Endothelial cell of umbilical vein (primary cell): ENCODE measurements around the gene MAML3. TPM values are rescaled to one million over a fixed set of nuclear protein-coding genes. Genes with fewer than 3 reads are reported as not detected.

Source experiments
- BruUV-seq: library from RNA; stranded (reverse); fragments of 400-500 nt; replicated peaks from 2 replicates; lab custom pipeline; 2021; lab: Mats Ljungman, UMichigan
- CTCF ChIA-PET: fragments of 300-600, 350-600 bp; sonication (Branson Sonifier 250); formaldehyde crosslinking; loops from one replicate; lab custom pipeline; 2021; ENCODE audit warnings: antibody characterized with exemption, inconsistent platforms; lab: Charles Lee
- POLR2A ChIA-PET: fragments of 300-600, 350-600 bp; sonication (Branson Sonifier 250); formaldehyde crosslinking; loops from one replicate; lab custom pipeline; 2021; ENCODE audit warnings: antibody characterized with exemption, inconsistent platforms; lab: Charles Lee
- DNase-seq: peaks from one replicate; pipeline ENCODE4 v3.0.0-alpha.2; 2011; ENCODE audit warnings: low read depth, low spot score
- FAIRE-seq: peaks from 2 replicates; lab custom pipeline; 2011; peaks lifted over from hg19 to GRCh38; lab: Jason Lieb, UNC
- H2AFZ ChIP-seq: 2 replicates; pipeline ENCODE4 v1.6.0; 2012; ENCODE audit warnings: low read depth, low read length, control low read depth, inconsistent platforms
- H3K27ac ChIP-seq: 2 replicates; pipeline ENCODE4 v1.5.1; 2011; ENCODE audit warnings: low read depth, mild to moderate bottlenecking, control low read depth, low read length, moderate library complexity; ENCODE audit not compliant: insufficient read depth
- H3K27me3 ChIP-seq, 2 experiments: 2 replicates each; pipeline versions ENCODE4 v1.6.0 to v1.6.1; 2011; ENCODE audit warnings: low read length in 2 of 2, mixed read lengths in 1 of 2; ENCODE audit not compliant: control insufficient read depth in 2 of 2, insufficient read depth in 2 of 2
- H3K36me3 ChIP-seq, 2 experiments: 2 replicates in 1 of 2; 3 replicates in 1 of 2; pipeline ENCODE4 v1.5.1; 2011; ENCODE audit warnings: low read length in 2 of 2, mild to moderate bottlenecking in 1 of 2, moderate library complexity in 1 of 2; ENCODE audit not compliant: control insufficient read depth in 2 of 2, insufficient read depth in 2 of 2; ENCODE audit errors: extremely low read depth in 1 of 2
- H3K4me1 ChIP-seq: 3 replicates; pipeline ENCODE4 v1.5.1; 2011; ENCODE audit warnings: mild to moderate bottlenecking, low read length; ENCODE audit not compliant: control insufficient read depth, insufficient read depth; ENCODE audit errors: extremely low read depth
- H3K4me2 ChIP-seq: 2 replicates; pipeline ENCODE4 v1.6.1; 2011; ENCODE audit warnings: low read length, control low read depth, mixed read lengths; ENCODE audit not compliant: insufficient read depth
- H3K4me3 ChIP-seq, 3 experiments: fragments of 200-600 bp in 1 of 3; sonication (generic), shearing (Covaris generic) in 1 of 3; replicated peaks in 1 of 3; 2 replicates each; pipeline ENCODE4 v1.5.1; 2011 to 2016; ENCODE audit warnings: control low read depth in 3 of 3, low read length in 3 of 3, mild to moderate bottlenecking in 2 of 3, inconsistent platforms in 1 of 3, low read depth in 1 of 3, moderate library complexity in 1 of 3; ENCODE audit not compliant: insufficient read depth in 1 of 3
- H3K79me2 ChIP-seq: 2 replicates; pipeline ENCODE4 v1.6.0; 2012; ENCODE audit warnings: low read length, inconsistent platforms; ENCODE audit not compliant: control insufficient read depth, insufficient read depth
- H3K9ac ChIP-seq: replicated peaks from 2 replicates; pipeline ENCODE3; 2011; ENCODE audit warnings: low read length, control low read depth; ENCODE audit not compliant: insufficient read depth; ENCODE audit errors: extremely low read depth
- H3K9me1 ChIP-seq: replicated peaks from 3 replicates; pipeline ENCODE4 v1.6.0; 2011; ENCODE audit warnings: mild to moderate bottlenecking, low read length; ENCODE audit not compliant: control insufficient read depth, insufficient read depth; ENCODE audit errors: extremely low read depth
- H3K9me3 ChIP-seq: replicated peaks from 2 replicates; pipeline ENCODE4 v1.5.1; 2012; ENCODE audit warnings: low read length, inconsistent platforms; ENCODE audit not compliant: control insufficient read depth, insufficient read depth
- H4K20me1 ChIP-seq: replicated peaks from 2 replicates; pipeline ENCODE3; 2011; ENCODE audit warnings: mild to moderate bottlenecking, low read length; ENCODE audit not compliant: control insufficient read depth, insufficient read depth; ENCODE audit errors: extremely low read depth
- CTCF ChIP-seq, 2 donors: IDR thresholded peaks; 1 replicate in 1 of 2; 2 replicates in 1 of 2; pipeline ENCODE4 v1.5.1; 2011; ENCODE audit warnings: low read length in 2 of 2, mild to moderate bottlenecking in 2 of 2, moderate library complexity in 2 of 2, control low read depth in 1 of 2, inconsistent platforms in 1 of 2, low read depth in 1 of 2; ENCODE audit not compliant: insufficient read depth in 1 of 2; ENCODE audit errors: extremely low read depth in 1 of 2
- EZH2 ChIP-seq: IDR thresholded peaks from 2 replicates; pipeline ENCODE4 v1.6.1; 2012; ENCODE audit warnings: borderline replicate concordance, low read depth, mild to moderate bottlenecking, moderate library complexity, low read length, inconsistent platforms; ENCODE audit not compliant: severe bottlenecking
- GATA2 ChIP-seq: IDR thresholded peaks from 2 replicates; pipeline ENCODE4 v1.7.0; 2011; ENCODE audit warnings: low read depth, mild to moderate bottlenecking, moderate library complexity, mixed read lengths, low read length; ENCODE audit not compliant: insufficient read length, insufficient read depth
- JUN ChIP-seq: IDR thresholded peaks from 2 replicates; pipeline ENCODE4 v1.6.1; 2011; ENCODE audit warnings: borderline replicate concordance, low read depth; ENCODE audit not compliant: insufficient read length, insufficient read depth
- MAX ChIP-seq: IDR thresholded peaks from 2 replicates; pipeline ENCODE4 v1.6.1; 2011; ENCODE audit not compliant: insufficient read depth, insufficient read length
- MYC ChIP-seq: IDR thresholded peaks from one replicate; pipeline ENCODE4 v1.6.1; 2011; ENCODE audit warnings: mild to moderate bottlenecking, low read depth, low read length
- POLR2A ChIP-seq: IDR thresholded peaks from 2 replicates; pipeline ENCODE4 v1.6.1; 2012; ENCODE audit warnings: low read depth, mild to moderate bottlenecking, control low read depth, low read length
- POLR2AphosphoS5 ChIP-seq: IDR thresholded peaks from 2 replicates; pipeline ENCODE4 v1.6.1; 2012; ENCODE audit warnings: low read depth, mild to moderate bottlenecking, control low read depth, low read length, moderate library complexity; ENCODE audit not compliant: insufficient read depth
- dilution Hi-C: fragments of 300-500 bp; cut with MboI; formaldehyde crosslinking; loops from one replicate; pipeline ENCODE4 v1.15.0; 2019; ENCODE audit warnings: low sequenced_read_pairs; ENCODE audit not compliant: extremely low pct_ligation_motif_present
- intact Hi-C: fragments of 100-400 bp; cut with micrococcal nuclease; formaldehyde crosslinking; loops from one replicate; pipeline ENCODE4 v1.10.0; 2022
- polyA plus RNA-seq, 4 experiments: library from polyadenylated mRNA; depleted of rRNA in 3 of 4; stranded (reverse) in 3 of 4; unstranded in 1 of 4; fragments of >200 nt; gene quantifications; 2 replicates each; pipeline versions ENCODE4 v1.2.1 to v1.2.3, GENCODE V29; 2011 to 2012; ENCODE audit warnings: missing spikeins in 1 of 4
- total RNA-seq: library from RNA; stranded (reverse); gene quantifications from 2 replicates; pipeline ENCODE4 v1.2.3, GENCODE V29; 2021

The MAML3 gene
- total and polyA plus RNA-seq, 2 donors (not counting 3 experiments of a cell fraction or from before 2014, with no cell fraction given): 14.0 to 20.3 TPM

GRCh38 chr4:139770361-139770760, 383.6 kb downstream of the MAML3 start:
- H3K4me2 ChIP-seq: no peak overlapping the region
- no peaks in the 10 kb centered on the region for H3K27me3 ChIP-seq
- H3K9me3 ChIP-seq: no peaks in the 10 kb centered on the region
- POLR2A ChIA-PET: no interaction called here
- no peaks in the 10 kb centered on the region for H3K79me2 ChIP-seq
- H3K9me1 ChIP-seq: no peaks in the 10 kb centered on the region
- dilution Hi-C loops (no loop called here), intact Hi-C loops (no loop called here)
- H2AFZ ChIP-seq: no peak overlapping the region
- CTCF ChIA-PET: no interaction called here
- H3K4me3 ChIP-seq: no peak overlapping the region
- H4K20me1 ChIP-seq: no peaks in the 10 kb centered on the region
- TF ChIP-seq JUN: no peak
- TF ChIP-seq MAX: no peak
- TF ChIP-seq CTCF (IDR thresholded peaks at IDR 0.05; ENCODE audit: extremely low read depth in 1 of 2, insufficient read depth in 1 of 2, low read depth in 1 of 2, low read length in 2 of 2): no peak
- TF ChIP-seq POLR2AphosphoS5: no peak
- TF ChIP-seq MYC: no peak
- no peak for TF ChIP-seq POLR2A
- no peak for FAIRE-seq
- H3K9ac ChIP-seq: no peak overlapping the region
- H3K27ac ChIP-seq: no peak overlapping the region
- no peaks in the 10 kb centered on the region for H3K4me1 ChIP-seq
- no peaks in the 10 kb centered on the region for H3K36me3 ChIP-seq
- no TSS peak for BruUV-seq
- DNase-seq: no peak

GRCh38 chr4:139769364-139769763, 384.6 kb downstream of the MAML3 start:
- no peaks in the 10 kb centered on the region for H3K9me1 ChIP-seq
- H3K4me1 ChIP-seq: peaks cover 10% of the 10 kb centered on the region
- no peaks in the 10 kb centered on the region for H3K9me3 ChIP-seq
- no peak for TF ChIP-seq MYC
- TF ChIP-seq JUN: no peak
- TF ChIP-seq CTCF (IDR thresholded peaks at IDR 0.05; ENCODE audit: extremely low read depth in 1 of 2, insufficient read depth in 1 of 2, low read depth in 1 of 2, low read length in 2 of 2): no peak
- no peak for TF ChIP-seq EZH2
- TF ChIP-seq GATA2: no peak
- TF ChIP-seq POLR2AphosphoS5: no peak
- TF ChIP-seq POLR2A: no peak
- TF ChIP-seq MAX: no peak
- H2AFZ ChIP-seq: no peak overlapping the region
- no peaks in the 10 kb centered on the region for H4K20me1 ChIP-seq
- no peak overlapping the region for H3K27ac ChIP-seq
- H3K36me3 ChIP-seq: no peaks in the 10 kb centered on the region
- FAIRE-seq (no peak), DNase-seq (no peak)
- H3K27me3 ChIP-seq: no peaks in the 10 kb centered on the region
- no peaks in the 10 kb centered on the region for H3K79me2 ChIP-seq
- BruUV-seq: no TSS peak
- H3K9ac ChIP-seq: no peak overlapping the region
- no peak overlapping the region for H3K4me2 ChIP-seq
- dilution Hi-C loops: no loop called here
- intact Hi-C loops: no loop called here
- CTCF ChIA-PET: interaction anchor here (0.6 to 1.0 kb wide), 2 partner anchors 65 to 235 kb away, joined by 3 read pairs; no protein-coding TSS in a partner anchor
- POLR2A ChIA-PET: no interaction called here
- no peak overlapping the region for H3K4me3 ChIP-seq
